Gastroesophageal sphincter (tissue), 4 donors: ENCODE results near the gene IQGAP2. TPM values are rescaled to one million over a fixed set of nuclear protein-coding genes. Genes with fewer than 3 reads are reported as not detected.
"Not testable (repeated sequence)": the region's sequence is repeated elsewhere in the genome, so short reads cannot be mapped to it uniquely, and the experiment has no call there.

Experiments used
- ATAC-seq: fragments of 150-250 bp; one replicate; pipeline ENCODE4 v1.9.1; 2016; ENCODE audit warnings: mild to moderate bottlenecking, moderate library complexity
- H3K27ac ChIP-seq, 4 donors: fragments of 200-600 bp; sonication (generic) in 3 of 4; 1 replicate in 3 of 4; 2 replicates in 1 of 4; pipeline ENCODE4 v1.5.1; 2016 to 2019
- H3K27me3 ChIP-seq: fragments of 200-600 bp; sonication (generic); one replicate; pipeline ENCODE4 v1.5.1; 2019
- H3K36me3 ChIP-seq, 2 donors: fragments of 200-600 bp; sonication (generic); one replicate each; pipeline ENCODE4 v1.5.1; 2019; ENCODE audit warnings: control low read depth in 1 of 2
- H3K4me1 ChIP-seq, 3 donors: fragments of 200-600 bp; sonication (generic); 1 replicate in 2 of 3; 2 replicates in 1 of 3; pipeline ENCODE4 v1.5.1; 2016 to 2019; ENCODE audit warnings: control low read depth in 2 of 3
- H3K4me3 ChIP-seq, 2 donors: fragments of 200-600 bp; sonication (generic); one replicate each; pipeline ENCODE4 v1.5.1; 2019; ENCODE audit warnings: mild to moderate bottlenecking in 1 of 2, moderate library complexity in 1 of 2
- H3K9me3 ChIP-seq, 3 donors: fragments of 200-600 bp; sonication (generic); one replicate each; pipeline ENCODE4 v1.5.1; 2017 to 2019; ENCODE audit warnings: control low read depth in 2 of 3
- EP300 ChIP-seq: sonication (generic); formaldehyde crosslinking; IDR thresholded peaks from one replicate; pipeline ENCODE4 v1.6.1; 2017; ENCODE audit warnings: antibody characterized with exemption, mild to moderate bottlenecking
- POLR2A ChIP-seq, 2 donors: fragments of 450-650 bp; IDR thresholded peaks; one replicate each; pipeline ENCODE4 v1.6.1; 2017; ENCODE audit warnings: antibody characterized with exemption in 2 of 2, mild to moderate bottlenecking in 2 of 2, moderate library complexity in 1 of 2
- POLR2AphosphoS5 ChIP-seq: sonication (generic); formaldehyde crosslinking; IDR thresholded peaks from one replicate; pipeline ENCODE4 v1.6.1; 2017; ENCODE audit warnings: antibody characterized with exemption
- WGBS, 2 donors: methylation state at CpG; one replicate each; pipeline ENCODE4 v1.1.5; 2018; ENCODE audit warnings: low coverage in 1 of 2; 5-methylcytosine and 5-hydroxymethylcytosine counted together
- total RNA-seq, 4 donors: library from RNA; depleted of rRNA; stranded (reverse); fragments of >200 nt; gene quantifications; one replicate each; pipeline ENCODE4 v1.1.0, GENCODE V29; 2016
- TF ChIP-seq, protein P1 (sequence below), 4 experiments: fragments of 200-600 bp in 2 of 4; fragments of 450-650 bp in 2 of 4; sonication (generic) in 1 of 4; IDR thresholded peaks; one replicate each; pipeline ENCODE4 v1.5.1; 2017 to 2019; ENCODE audit warnings: antibody characterized with exemption in 4 of 4, mild to moderate bottlenecking in 2 of 4, moderate library complexity in 2 of 4

IQGAP2 gene
- total RNA-seq, 4 donors from 2014 or later = 15.7 to 34.4 (median 25.8) TPM

DNA sequence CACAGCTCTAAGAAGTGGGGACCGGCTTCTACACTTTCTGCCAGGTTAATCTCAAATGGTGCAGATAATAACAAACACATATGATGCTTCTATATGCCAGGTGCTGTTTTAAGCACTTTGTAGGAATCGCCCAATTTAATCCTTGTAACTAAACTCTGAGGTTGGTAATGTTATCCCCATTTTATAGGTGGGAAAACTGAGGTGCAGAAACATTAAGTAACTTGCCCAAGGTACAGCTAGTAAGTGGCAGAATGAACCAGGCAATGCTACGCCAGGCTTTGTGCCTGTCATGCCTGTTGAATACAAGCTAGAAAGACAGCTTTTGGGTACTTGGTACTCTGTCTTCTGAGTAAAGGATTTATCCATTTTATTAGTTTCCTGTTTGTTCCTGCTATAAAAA, 19.7 kb downstream of the IQGAP2 start:
- H3K36me3 ChIP-seq = no peaks in the 10 kb centered on the region
- H3K27me3 ChIP-seq = no peaks in the 10 kb centered on the region
- H3K4me3 ChIP-seq = no peak overlapping the region
- H3K4me1 ChIP-seq = no peaks in the 10 kb centered on the region
- TF ChIP-seq EP300 (no peak), POLR2A (IDR thresholded peaks at IDR 0.05) (no peak), POLR2AphosphoS5 (no peak)
- TF ChIP-seq, protein P1, sequence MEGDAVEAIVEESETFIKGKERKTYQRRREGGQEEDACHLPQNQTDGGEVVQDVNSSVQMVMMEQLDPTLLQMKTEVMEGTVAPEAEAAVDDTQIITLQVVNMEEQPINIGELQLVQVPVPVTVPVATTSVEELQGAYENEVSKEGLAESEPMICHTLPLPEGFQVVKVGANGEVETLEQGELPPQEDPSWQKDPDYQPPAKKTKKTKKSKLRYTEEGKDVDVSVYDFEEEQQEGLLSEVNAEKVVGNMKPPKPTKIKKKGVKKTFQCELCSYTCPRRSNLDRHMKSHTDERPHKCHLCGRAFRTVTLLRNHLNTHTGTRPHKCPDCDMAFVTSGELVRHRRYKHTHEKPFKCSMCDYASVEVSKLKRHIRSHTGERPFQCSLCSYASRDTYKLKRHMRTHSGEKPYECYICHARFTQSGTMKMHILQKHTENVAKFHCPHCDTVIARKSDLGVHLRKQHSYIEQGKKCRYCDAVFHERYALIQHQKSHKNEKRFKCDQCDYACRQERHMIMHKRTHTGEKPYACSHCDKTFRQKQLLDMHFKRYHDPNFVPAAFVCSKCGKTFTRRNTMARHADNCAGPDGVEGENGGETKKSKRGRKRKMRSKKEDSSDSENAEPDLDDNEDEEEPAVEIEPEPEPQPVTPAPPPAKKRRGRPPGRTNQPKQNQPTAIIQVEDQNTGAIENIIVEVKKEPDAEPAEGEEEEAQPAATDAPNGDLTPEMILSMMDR (IDR thresholded peaks at IDR 0.05) = no peak
- no peak for ATAC-seq
- 80% methylated on average over 2 to 3 of the region's 3 CpGs for WGBS, 2 donors
- no peaks in the 10 kb centered on the region for H3K9me3 ChIP-seq
- H3K27ac ChIP-seq = no peak overlapping the region

DNA sequence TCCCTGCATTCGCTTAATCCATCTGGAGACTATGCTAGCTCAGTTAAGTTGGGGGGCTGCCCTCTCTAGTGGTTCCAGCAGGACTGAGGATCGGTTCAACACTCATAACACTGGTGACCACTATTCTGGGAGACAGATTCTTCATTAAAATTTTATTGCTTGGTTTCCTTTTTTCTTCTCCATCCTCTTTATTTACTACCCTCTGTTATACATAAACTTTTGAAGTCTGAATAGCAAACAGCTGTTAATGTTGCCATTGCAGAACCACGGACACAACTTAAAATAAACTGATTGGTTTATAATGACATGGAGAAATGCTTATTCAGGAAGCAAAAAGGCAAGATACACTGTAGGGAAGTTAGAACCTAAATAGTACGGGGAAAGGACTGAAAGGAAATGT, 22.1 kb downstream of the IQGAP2 start:
- no peak for ATAC-seq
- 48 to 58% methylated on average over 3 to 4 of the region's 4 CpGs for whole genome bisulfite sequencing, 2 donors
- no peaks in the 10 kb centered on the region for H3K36me3 ChIP-seq
- no peaks in the 10 kb centered on the region for H3K27me3 ChIP-seq
- H3K4me1 ChIP-seq = no peaks in the 10 kb centered on the region
- H3K27ac ChIP-seq = no peak overlapping the region
- TF ChIP-seq POLR2A (IDR thresholded peaks at IDR 0.05) = no peak
- no peak for TF ChIP-seq POLR2AphosphoS5
- TF ChIP-seq, protein P1 (IDR thresholded peaks at IDR 0.05) = no peak
- TF ChIP-seq EP300 = no peak
- no peak overlapping the region for H3K4me3 ChIP-seq
- H3K9me3 ChIP-seq = no peaks in the 10 kb centered on the region

DNA sequence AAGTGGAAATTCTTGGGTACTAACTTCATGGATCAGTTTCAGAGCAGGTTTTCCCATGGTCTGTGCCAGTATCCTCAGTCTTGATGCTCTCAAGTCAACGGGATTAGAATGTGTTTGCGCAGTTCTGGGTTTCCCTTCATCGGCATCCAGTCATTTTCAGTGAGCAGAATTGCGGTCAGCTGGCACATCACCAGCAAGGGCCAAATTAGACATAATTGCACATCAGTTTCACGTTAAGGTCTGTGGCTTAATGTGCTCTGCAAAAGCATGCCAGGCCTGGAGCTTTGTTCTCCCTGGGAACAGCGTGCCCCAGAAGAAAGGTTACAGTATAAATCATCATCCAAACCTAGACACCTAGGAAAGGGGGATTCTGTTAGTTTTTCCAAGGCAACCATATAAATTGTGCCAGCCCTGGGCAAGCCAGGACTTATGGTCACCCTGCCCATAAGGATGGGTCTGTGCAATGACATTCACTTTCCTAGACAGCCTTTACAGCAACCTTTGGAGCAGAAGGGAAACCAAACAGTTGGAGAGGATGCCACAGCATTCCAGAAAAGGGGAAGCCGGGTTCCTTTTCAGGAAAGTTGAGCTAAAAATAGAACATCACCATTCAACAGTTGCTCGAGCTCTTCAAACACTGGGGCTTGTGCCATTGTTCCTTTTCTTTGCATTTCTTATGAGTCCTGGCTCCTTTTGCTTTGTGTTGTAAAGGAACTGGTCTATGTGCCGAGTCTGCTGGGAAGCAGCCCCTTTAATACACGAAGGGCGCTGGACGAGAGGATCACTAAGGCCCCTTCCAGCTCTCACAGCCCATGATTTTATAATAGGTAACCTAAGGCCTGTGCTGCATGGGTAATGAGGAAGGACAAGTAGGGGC, 23.1 kb downstream of the IQGAP2 start:
- H3K27ac ChIP-seq = no peak overlapping the region
- no peak overlapping the region for H3K4me3 ChIP-seq
- H3K4me1 ChIP-seq = no peaks in the 10 kb centered on the region
- no peaks in the 10 kb centered on the region for H3K27me3 ChIP-seq
- ATAC-seq = no peak
- TF ChIP-seq POLR2AphosphoS5 (no peak), EP300 (no peak), POLR2A (IDR thresholded peaks at IDR 0.05) (no peak)
- TF ChIP-seq, protein P1 (IDR thresholded peaks at IDR 0.05) = no peak
- no peaks in the 10 kb centered on the region for H3K9me3 ChIP-seq
- 7 to 46% methylated on average over 3 to 5 of the region's 12 CpGs for WGBS, 2 donors
- H3K36me3 ChIP-seq = no peaks in the 10 kb centered on the region

GRCh38 chr5:76427206-76428140, 24.4 kb downstream of the IQGAP2 start:
- TF ChIP-seq POLR2AphosphoS5 (no peak), EP300 (no peak), POLR2A (IDR thresholded peaks at IDR 0.05) (no peak)
- TF ChIP-seq, protein P1 (IDR thresholded peaks at IDR 0.05) = no peak
- no peaks in the 10 kb centered on the region for H3K36me3 ChIP-seq
- no peaks in the 10 kb centered on the region for H3K4me1 ChIP-seq
- no peak overlapping the region for H3K27ac ChIP-seq
- 67 to 76% methylated on average over 5 to 7 of the region's 14 CpGs for WGBS, 2 donors
- no peaks in the 10 kb centered on the region for H3K27me3 ChIP-seq
- no peaks in the 10 kb centered on the region for H3K9me3 ChIP-seq
- H3K4me3 ChIP-seq = no peak overlapping the region
- ATAC-seq = no peak

- H3K9me3 ChIP-seq, H3K4me1 ChIP-seq, ATAC-seq, H3K4me3 ChIP-seq, H3K36me3 ChIP-seq, H3K27me3 ChIP-seq, H3K27ac ChIP-seq: not testable (repeated sequence)
- whole genome bisulfite sequencing, 2 donors = 100% methylated on average over 5 of the region's 6 CpGs; no CpG with 5 or more reads in 1 of the 2 donors
Measured at GRCh38 chr5:76428550-76428949, 25.5 kb downstream of the IQGAP2 start.
